CD4-positive, CD25-positive, alpha-beta regulatory T cell (primary cell): Measurements from ENCODE around the gene PPP2R2B. TPM values are rescaled to one million over a fixed set of nuclear protein-coding genes. Genes with fewer than 3 reads are reported as not detected.

Experiments
- ATAC-seq, 2 donors: fragments of 150-1000 bp; cut with Tn5 transposase; one replicate each; pipeline ENCODE4 v1.10.0; 2021; ENCODE audit warnings: low read depth in 2 of 2, moderate number of reproducible peaks in 2 of 2, moderate library complexity in 1 of 2
- DNase-seq, 3 donors: peaks; one replicate each; pipeline versions ENCODE4 v3.0.0 to v3.0.0-alpha.2; 2012 to 2022; ENCODE audit warnings: mixed read lengths in 1 of 3
- H3K27ac ChIP-seq: one replicate; pipeline ENCODE4 v1.7.0; 2013; ENCODE audit warnings: mild to moderate bottlenecking, low read length; ENCODE audit not compliant: insufficient read depth, poor library complexity, severe bottlenecking
- H3K27me3 ChIP-seq: one replicate; pipeline ENCODE4 v1.7.0; 2013; ENCODE audit warnings: low read length; ENCODE audit not compliant: control insufficient read depth, insufficient read depth
- H3K36me3 ChIP-seq: one replicate; pipeline ENCODE4 v1.7.0; 2013; ENCODE audit warnings: mild to moderate bottlenecking, low read length, moderate library complexity; ENCODE audit not compliant: control insufficient read depth, insufficient read depth
- H3K4me1 ChIP-seq: 2 replicates; pipeline ENCODE4 v1.7.0; 2013; ENCODE audit warnings: mild to moderate bottlenecking, low read length; ENCODE audit not compliant: insufficient read depth, control insufficient read depth, poor library complexity, severe bottlenecking
- H3K4me3 ChIP-seq: one replicate; pipeline ENCODE4 v1.7.0; 2013; ENCODE audit warnings: low read depth, mild to moderate bottlenecking, low read length, moderate library complexity
- H3K9me3 ChIP-seq, 2 experiments: 1 replicate in 1 of 2; 2 replicates in 1 of 2; pipeline ENCODE4 v1.7.0; 2013; ENCODE audit warnings: low read length in 2 of 2, mild to moderate bottlenecking in 1 of 2, moderate library complexity in 1 of 2; ENCODE audit not compliant: control insufficient read depth in 2 of 2
- H3K27ac Mint-ChIP-seq, 3 donors: one replicate each; pipeline ENCODE4 v1.8.0; 2020 to 2022; ENCODE audit warnings: mild to moderate bottlenecking in 3 of 3, mixed read lengths in 3 of 3, moderate library complexity in 2 of 3
- H3K27me3 Mint-ChIP-seq: one replicate; pipeline ENCODE4 v1.8.0; 2022; ENCODE audit warnings: mild to moderate bottlenecking, mixed read lengths
- H3K36me3 Mint-ChIP-seq: one replicate; pipeline ENCODE4 v1.8.0; 2020; ENCODE audit warnings: mixed read lengths
- H3K4me1 Mint-ChIP-seq, 4 donors: one replicate each; pipeline ENCODE4 v1.8.0; 2020 to 2022; ENCODE audit warnings: mixed read lengths in 4 of 4, mild to moderate bottlenecking in 1 of 4
- H3K4me3 Mint-ChIP-seq, 4 donors: one replicate each; pipeline ENCODE4 v1.8.0; 2020 to 2022; ENCODE audit warnings: mild to moderate bottlenecking in 4 of 4, mixed read lengths in 4 of 4, moderate library complexity in 3 of 4
- H3K9me3 Mint-ChIP-seq, 7 donors: one replicate each; pipeline ENCODE4 v1.8.0; 2020 to 2022; ENCODE audit warnings: mixed read lengths in 7 of 7, mild to moderate bottlenecking in 3 of 7, moderate library complexity in 2 of 7
- polyA plus RNA-seq, 4 donors: library from polyadenylated mRNA; unstranded; fragments of 300-500 nt; fragmentation: Illumina TruSeq; gene quantifications; one replicate each; pipeline ENCODE4 v1.2.3, GENCODE V29; 2021
- total RNA-seq: library from RNA; stranded (reverse); gene quantifications from one replicate; pipeline ENCODE4 v1.2.3, GENCODE V29; 2022

The PPP2R2B gene
- total and polyA plus RNA-seq, 5 donors from 2014 or later: 6.1 to 16.7 (median 14.5) TPM

- Histone ChIP-seq H3K36me3 (no peaks in the 10 kb centered on the region), H3K4me1 (no peaks in the 10 kb centered on the region), H3K4me3 (no peak overlapping the region), H3K9me3 (no peaks in the 10 kb centered on the region), H3K27ac (no peak overlapping the region), H3K27me3 (no peaks in the 10 kb centered on the region)
- no peaks in the 10 kb centered on the region for H3K9me3 Mint-ChIP-seq
- H3K4me3 Mint-ChIP-seq: no peak overlapping the region
- H3K27ac Mint-ChIP-seq: no peak overlapping the region
- DNase-seq: no peak
- ATAC-seq: no peak
- H3K36me3 Mint-ChIP-seq: no peaks in the 10 kb centered on the region
- no peaks in the 10 kb centered on the region for H3K27me3 Mint-ChIP-seq
- peaks cover 0 to 4% (median 0%) of the 10 kb centered on the region in 4 donors for H3K4me1 Mint-ChIP-seq
Observed at GRCh38 chr5:146722361-146722779, 156.2 kb downstream of the PPP2R2B start.

GRCh38 chr5:146721073-146721815, 157.3 kb downstream of the PPP2R2B start:
- Histone ChIP-seq H3K9me3 (no peaks in the 10 kb centered on the region), H3K36me3 (no peaks in the 10 kb centered on the region), H3K4me3 (no peak overlapping the region), H3K27me3 (no peaks in the 10 kb centered on the region), H3K4me1 (no peaks in the 10 kb centered on the region), H3K27ac (no peak overlapping the region)
- DNase-seq (no peak), ATAC-seq (no peak)
- Mint-ChIP-seq H3K36me3 (no peaks in the 10 kb centered on the region), H3K4me3 (no peak overlapping the region), H3K9me3 (no peaks in the 10 kb centered on the region), H3K27ac (no peak overlapping the region), H3K4me1 (peaks cover 0 to 4% (median 0%) of the 10 kb centered on the region in 4 donors), H3K27me3 (no peaks in the 10 kb centered on the region)

- Histone ChIP-seq H3K4me1 (no peaks in the 10 kb centered on the region), H3K4me3 (no peak overlapping the region), H3K27me3 (no peaks in the 10 kb centered on the region), H3K27ac (no peak overlapping the region), H3K9me3 (no peaks in the 10 kb centered on the region), H3K36me3 (no peaks in the 10 kb centered on the region)
- peaks cover 0 to 1% (median 0%) of the 10 kb centered on the region in 7 donors for H3K9me3 Mint-ChIP-seq
- DNase-seq (no peak), ATAC-seq (no peak)
- H3K27ac Mint-ChIP-seq: no peak overlapping the region
- H3K4me1 Mint-ChIP-seq: peaks cover 0 to 2% (median 0%) of the 10 kb centered on the region in 4 donors
- no peak overlapping the region for H3K4me3 Mint-ChIP-seq
- no peaks in the 10 kb centered on the region for H3K36me3 Mint-ChIP-seq
- no peaks in the 10 kb centered on the region for H3K27me3 Mint-ChIP-seq
Observed at GRCh38 chr5:146720107-146720506, 158.4 kb downstream of the PPP2R2B start.

DNA sequence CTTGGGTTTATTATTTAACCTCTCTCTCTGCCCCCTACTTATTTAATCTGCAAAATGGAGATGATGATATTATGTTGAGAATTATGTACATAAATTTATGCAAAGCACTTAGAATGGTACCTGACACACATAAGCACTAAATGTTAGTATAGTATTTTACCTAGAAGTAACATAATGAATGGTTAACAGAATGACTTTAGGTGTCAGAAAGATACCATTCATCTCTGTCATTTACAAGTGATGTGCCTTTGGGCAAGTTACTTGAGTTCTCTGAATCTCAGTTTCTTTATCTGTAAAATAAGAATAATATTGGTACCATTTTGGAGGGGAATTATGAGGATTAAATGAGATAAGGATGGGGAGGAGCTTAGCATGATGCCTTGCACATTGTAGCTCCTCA, 159.4 kb downstream of the PPP2R2B start:
- no peaks in the 10 kb centered on the region for H3K27me3 ChIP-seq
- H3K27ac ChIP-seq: no peak overlapping the region
- H3K4me3 Mint-ChIP-seq: no peak overlapping the region
- ATAC-seq: no peak
- no peaks in the 10 kb centered on the region for H3K9me3 ChIP-seq
- H3K9me3 Mint-ChIP-seq: peaks cover 0 to 1% (median 0%) of the 10 kb centered on the region in 7 donors
- no peak overlapping the region for H3K27ac Mint-ChIP-seq
- no peak for DNase-seq
- H3K4me1 Mint-ChIP-seq: no peaks in the 10 kb centered on the region
- no peak overlapping the region for H3K4me3 ChIP-seq
- H3K36me3 ChIP-seq: no peaks in the 10 kb centered on the region
- no peaks in the 10 kb centered on the region for H3K36me3 Mint-ChIP-seq
- no peaks in the 10 kb centered on the region for H3K4me1 ChIP-seq
- H3K27me3 Mint-ChIP-seq: no peaks in the 10 kb centered on the region

- ATAC-seq (no peak), DNase-seq (no peak)
- no peaks in the 10 kb centered on the region for H3K27me3 ChIP-seq
- Mint-ChIP-seq H3K27ac (no peak overlapping the region), H3K36me3 (no peaks in the 10 kb centered on the region), H3K4me3 (no peak overlapping the region), H3K4me1 (no peaks in the 10 kb centered on the region), H3K27me3 (no peaks in the 10 kb centered on the region), H3K9me3 (peaks cover 0 to 1% (median 0%) of the 10 kb centered on the region in 7 donors)
- H3K4me3 ChIP-seq: no peak overlapping the region
- H3K9me3 ChIP-seq: no peaks in the 10 kb centered on the region
- H3K27ac ChIP-seq: no peak overlapping the region
- no peaks in the 10 kb centered on the region for H3K36me3 ChIP-seq
- no peaks in the 10 kb centered on the region for H3K4me1 ChIP-seq
Observed at GRCh38 chr5:146718609-146719008, 159.9 kb downstream of the PPP2R2B start.

DNA sequence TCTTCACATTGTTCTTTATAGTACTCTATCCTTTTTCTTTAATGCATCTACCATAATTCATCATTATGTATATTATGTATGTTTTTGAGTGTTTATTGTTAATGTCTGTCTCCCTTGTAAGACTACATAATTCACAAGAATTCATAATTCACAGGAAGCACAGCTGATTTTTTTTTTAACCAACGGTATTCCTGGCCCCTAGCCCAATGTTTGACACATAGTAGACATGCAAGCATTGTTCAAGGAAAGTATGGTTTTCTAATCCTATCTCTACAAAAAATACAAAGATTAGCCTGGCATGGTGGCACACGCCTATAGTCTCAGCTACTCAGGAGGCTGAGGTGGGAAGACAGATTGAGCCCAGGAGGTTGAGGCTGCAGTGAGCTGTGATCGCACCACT, 160.6 kb downstream of the PPP2R2B start:
- Mint-ChIP-seq H3K4me1 (no peaks in the 10 kb centered on the region), H3K4me3 (no peak overlapping the region), H3K27me3 (no peaks in the 10 kb centered on the region), H3K36me3 (no peaks in the 10 kb centered on the region), H3K27ac (no peak overlapping the region), H3K9me3 (peaks cover 0 to 1% (median 0%) of the 10 kb centered on the region in 7 donors)
- H3K9me3 ChIP-seq: no peaks in the 10 kb centered on the region
- no peaks in the 10 kb centered on the region for H3K4me1 ChIP-seq
- DNase-seq (no peak), ATAC-seq (no peak)
- H3K27me3 ChIP-seq: no peaks in the 10 kb centered on the region
- H3K4me3 ChIP-seq: no peak overlapping the region
- no peaks in the 10 kb centered on the region for H3K36me3 ChIP-seq
- no peak overlapping the region for H3K27ac ChIP-seq

DNA sequence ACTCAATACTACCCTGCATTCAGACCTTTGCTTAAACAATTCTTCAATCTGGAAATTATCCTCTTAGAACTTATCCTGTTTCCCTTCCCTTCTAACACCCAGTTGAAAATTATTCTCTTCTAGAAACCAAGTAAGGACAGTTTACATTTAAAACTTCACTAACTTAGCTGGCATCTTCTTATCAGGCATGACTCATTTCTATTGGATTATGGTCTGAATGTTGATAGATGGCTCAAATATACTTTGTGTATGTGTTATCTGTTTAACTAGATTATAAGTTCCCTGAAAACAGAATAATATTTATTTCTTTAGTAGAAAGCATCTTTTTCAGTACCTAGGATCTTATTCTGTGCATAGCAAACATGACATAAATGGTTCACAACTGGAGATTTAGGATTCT, 161.9 kb downstream of the PPP2R2B start:
- Mint-ChIP-seq H3K36me3 (no peaks in the 10 kb centered on the region), H3K27me3 (no peaks in the 10 kb centered on the region), H3K4me3 (no peak overlapping the region), H3K9me3 (peaks cover 0 to 1% (median 0%) of the 10 kb centered on the region in 7 donors), H3K27ac (no peak overlapping the region), H3K4me1 (no peaks in the 10 kb centered on the region)
- no peaks in the 10 kb centered on the region for H3K9me3 ChIP-seq
- H3K4me3 ChIP-seq: no peak overlapping the region
- H3K36me3 ChIP-seq: no peaks in the 10 kb centered on the region
- no peaks in the 10 kb centered on the region for H3K27me3 ChIP-seq
- no peak for DNase-seq
- H3K4me1 ChIP-seq: no peaks in the 10 kb centered on the region
- no peak for ATAC-seq
- no peak overlapping the region for H3K27ac ChIP-seq

DNA sequence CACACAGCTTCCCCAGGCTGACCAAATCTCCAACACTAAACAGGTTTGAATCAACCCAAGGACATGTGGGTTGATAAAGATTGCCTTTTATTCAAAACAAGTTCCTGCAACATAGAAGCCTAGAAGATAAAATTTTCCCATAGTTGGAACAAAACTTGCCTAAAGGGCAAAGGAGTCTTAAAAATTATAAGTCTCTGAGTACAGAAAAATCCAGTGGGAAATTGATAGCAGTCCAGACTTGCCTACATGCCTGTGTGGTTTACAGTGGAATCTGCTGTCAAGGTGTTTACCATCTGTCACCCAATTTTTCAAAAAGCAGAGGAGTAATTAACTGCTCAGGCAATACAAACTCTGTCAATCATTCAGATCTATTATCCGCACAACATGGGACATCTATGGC, 168.2 kb downstream of the PPP2R2B start:
- Mint-ChIP-seq H3K4me3 (no peak overlapping the region), H3K4me1 (no peaks in the 10 kb centered on the region), H3K36me3 (peaks cover 4% of the 10 kb centered on the region), H3K9me3 (peaks cover 0 to 1% (median 0%) of the 10 kb centered on the region in 7 donors), H3K27ac (no peak overlapping the region), H3K27me3 (no peaks in the 10 kb centered on the region)
- H3K9me3 ChIP-seq: no peaks in the 10 kb centered on the region
- H3K4me3 ChIP-seq: no peak overlapping the region
- H3K27me3 ChIP-seq: no peaks in the 10 kb centered on the region
- no peaks in the 10 kb centered on the region for H3K4me1 ChIP-seq
- H3K27ac ChIP-seq: no peak overlapping the region
- H3K36me3 ChIP-seq: no peaks in the 10 kb centered on the region
- ATAC-seq (no peak), DNase-seq (no peak)
